IPS-NIHi11 (cell line): ENCODE measurements around the gene SUCLG2.

Experiments
- DNase-seq: peaks from one replicate; pipeline ENCODE4 v3.0.0; 2012; ENCODE audit warnings: mixed read lengths, low spot score

The SUCLG2 gene

GRCh38 chr3:67509471-67510075, 144.8 kb downstream of the SUCLG2 start:
- no peak for DNase-seq

- no peak for DNase-seq
Measured at GRCh38 chr3:67507584-67507983, 146.8 kb downstream of the SUCLG2 start.

- DNase-seq, result no peak
Measured at GRCh38 chr3:67500709-67501108, 153.7 kb downstream of the SUCLG2 start.

GRCh38 chr3:67497746-67498145, 156.7 kb downstream of the SUCLG2 start:
- DNase-seq, result no peak

GRCh38 chr3:67495751-67496150, 158.7 kb downstream of the SUCLG2 start:
- no peak for DNase-seq

- no peak for DNase-seq
Measured at GRCh38 chr3:67493808-67494207, 160.6 kb downstream of the SUCLG2 start.

GRCh38 chr3:67490658-67491057, 163.8 kb downstream of the SUCLG2 start:
- DNase-seq, result no peak

- no peak for DNase-seq
Measured at GRCh38 chr3:67489816-67490215, 164.6 kb downstream of the SUCLG2 start.

- DNase-seq, result no peak
Measured at GRCh38 chr3:67487564-67488114, 166.8 kb downstream of the SUCLG2 start.

- DNase-seq, result no peak
Measured at GRCh38 chr3:67486883-67487282, 167.5 kb downstream of the SUCLG2 start.

GRCh38 chr3:67484085-67484484, 170.3 kb downstream of the SUCLG2 start:
- no peak for DNase-seq

- DNase-seq, result no peak
Measured at GRCh38 chr3:67481126-67481525, 173.3 kb downstream of the SUCLG2 start.

- DNase-seq, result no peak
Measured at GRCh38 chr3:67478423-67478822, 176.0 kb downstream of the SUCLG2 start.

- no peak for DNase-seq
Measured at GRCh38 chr3:67474311-67474710, 180.1 kb downstream of the SUCLG2 start.

GRCh38 chr3:67472674-67473201, 181.7 kb downstream of the SUCLG2 start:
- no peak for DNase-seq

GRCh38 chr3:67470207-67470606, 184.2 kb downstream of the SUCLG2 start:
- no peak for DNase-seq

GRCh38 chr3:67468511-67468910, 185.9 kb downstream of the SUCLG2 start:
- DNase-seq, result no peak

- no peak for DNase-seq
Measured at GRCh38 chr3:67463656-67464055, 190.8 kb downstream of the SUCLG2 start.

GRCh38 chr3:67462187-67462586, 192.2 kb downstream of the SUCLG2 start:
- DNase-seq, result no peak

GRCh38 chr3:67461667-67462142, 192.7 kb downstream of the SUCLG2 start:
- no peak for DNase-seq

- DNase-seq, result no peak
Measured at GRCh38 chr3:67460841-67461510, 193.4 kb downstream of the SUCLG2 start.

- no peak for DNase-seq
Measured at GRCh38 chr3:67459796-67460195, 194.6 kb downstream of the SUCLG2 start.

- no peak for DNase-seq
Measured at GRCh38 chr3:67458896-67459530, 195.4 kb downstream of the SUCLG2 start.
